ENCODE data around the gene SF3B5. TPM values are rescaled to one million over a fixed set of nuclear protein-coding genes. Genes with fewer than 3 reads are reported as not detected.
"Not testable (repeated sequence)": the region's sequence is repeated elsewhere in the genome, so short reads cannot be mapped to it uniquely, and the experiment has no call there.

SF3B5 gene
- total RNA-seq, 1 donor from 2014 or later: 112 TPM

GRCh38 chr6:144086959-144087358 lies 8.4 kb downstream of the SF3B5 start:
- intact Hi-C loops (cut with DNase I): no loop called here
- TF ChIP-seq CTCF (IDR thresholded peaks at IDR 0.05): no peak
- H3K9me3 ChIP-seq: no peaks in the 10 kb centered on the region
- H3K36me3 ChIP-seq: no peaks in the 10 kb centered on the region
- ATAC-seq: no peak
- no peak overlapping the region for H3K27ac ChIP-seq
- H3K4me3 ChIP-seq: no peak overlapping the region
- no peaks in the 10 kb centered on the region for H3K4me1 ChIP-seq
- no peaks in the 10 kb centered on the region for H3K27me3 ChIP-seq (ENCODE audit: low read depth)
- DNase-seq: no peak

- intact Hi-C loops (cut with DNase I): no loop called here
- DNase-seq (no peak), ATAC-seq (no peak)
- Histone ChIP-seq H3K36me3 (no peaks in the 10 kb centered on the region), H3K4me1 (no peaks in the 10 kb centered on the region), H3K9me3 (no peaks in the 10 kb centered on the region), H3K27me3 (ENCODE audit: low read depth) (no peaks in the 10 kb centered on the region), H3K4me3 (no peak overlapping the region), H3K27ac (no peak overlapping the region)
- TF ChIP-seq CTCF (IDR thresholded peaks at IDR 0.05): no peak
Measured at GRCh38 chr6:144083172-144083571, 12.2 kb downstream of the SF3B5 start.

GRCh38 chr6:144082412-144082811 lies 13.0 kb downstream of the SF3B5 start:
- intact Hi-C loops (cut with DNase I); H3K27ac ChIP-seq; H3K36me3 ChIP-seq; DNase-seq; ATAC-seq; H3K4me3 ChIP-seq; H3K4me1 ChIP-seq; H3K27me3 ChIP-seq (ENCODE audit: low read depth); H3K9me3 ChIP-seq: not testable (repeated sequence)

- Histone ChIP-seq H3K27me3 (ENCODE audit: low read depth) (no peaks in the 10 kb centered on the region), H3K27ac (no peak overlapping the region), H3K36me3 (no peaks in the 10 kb centered on the region), H3K9me3 (no peaks in the 10 kb centered on the region), H3K4me1 (no peaks in the 10 kb centered on the region), H3K4me3 (no peak overlapping the region)
- no peak for DNase-seq
- intact Hi-C loops (cut with DNase I): no loop called here
- no peak for ATAC-seq
- no peak for TF ChIP-seq CTCF (IDR thresholded peaks at IDR 0.05)
Measured at GRCh38 chr6:144077871-144078270, 17.5 kb downstream of the SF3B5 start.

- DNase-seq (no peak), ATAC-seq (no peak)
- intact Hi-C loops (cut with DNase I): no loop called here
- no peaks in the 10 kb centered on the region for H3K27me3 ChIP-seq (ENCODE audit: low read depth)
- no peak for TF ChIP-seq CTCF (IDR thresholded peaks at IDR 0.05)
- H3K27ac ChIP-seq: no peak overlapping the region
- no peaks in the 10 kb centered on the region for H3K36me3 ChIP-seq
- H3K9me3 ChIP-seq: no peaks in the 10 kb centered on the region
- no peak overlapping the region for H3K4me3 ChIP-seq
- H3K4me1 ChIP-seq: no peaks in the 10 kb centered on the region
Measured at GRCh38 chr6:144075875-144076274, 19.5 kb downstream of the SF3B5 start.

GRCh38 chr6:144075187-144075586 lies 20.2 kb downstream of the SF3B5 start:
- no peaks in the 10 kb centered on the region for H3K9me3 ChIP-seq
- no peak overlapping the region for H3K4me3 ChIP-seq
- H3K36me3 ChIP-seq: no peaks in the 10 kb centered on the region
- no peaks in the 10 kb centered on the region for H3K27me3 ChIP-seq (ENCODE audit: low read depth)
- no peaks in the 10 kb centered on the region for H3K4me1 ChIP-seq
- DNase-seq: no peak
- no peak overlapping the region for H3K27ac ChIP-seq
- intact Hi-C loops (cut with DNase I): no loop called here
- no peak for TF ChIP-seq CTCF (IDR thresholded peaks at IDR 0.05)
- no peak for ATAC-seq
